Stimulated activated naive CD8-positive, alpha-beta T cell treated with anti-CD3 and anti-CD28 coated beads, Interleukin-15, amount 100 ng/mL, for 72 hours (primary cell): ENCODE results near the gene USP33.
A peak's percentile ranks its signal among the peaks of the same experiment; 100 is the strongest.
"Not testable (repeated sequence)": the region's sequence is repeated elsewhere in the genome, so short reads cannot be mapped to it uniquely, and the experiment has no call there.

Source experiments
- ATAC-seq: fragments of 150-1000 bp; cut with Tn5 transposase; 2 replicates; pipeline ENCODE4 v1.10.0; 2021; ENCODE audit warnings: mild to moderate bottlenecking, moderate library complexity
- DNase-seq, 2 donors: peaks; one replicate each; pipeline ENCODE4 v3.0.0; 2021 to 2022
- H3K27ac Mint-ChIP-seq, 2 donors: one replicate each; pipeline ENCODE4 v1.8.0; 2022; ENCODE audit warnings: mild to moderate bottlenecking in 2 of 2, mixed read lengths in 2 of 2, moderate library complexity in 2 of 2
- H3K27me3 Mint-ChIP-seq: one replicate; pipeline ENCODE4 v1.8.0; 2022; ENCODE audit warnings: mixed read lengths
- H3K4me1 Mint-ChIP-seq: one replicate; pipeline ENCODE4 v1.8.0; 2022; ENCODE audit warnings: mild to moderate bottlenecking, mixed read lengths
- H3K4me3 Mint-ChIP-seq, 2 donors: one replicate each; pipeline ENCODE4 v1.8.0; 2022; ENCODE audit warnings: mild to moderate bottlenecking in 2 of 2, mixed read lengths in 2 of 2, moderate library complexity in 1 of 2
- H3K9me3 Mint-ChIP-seq, 2 donors: one replicate each; pipeline ENCODE4 v1.8.0; 2022; ENCODE audit warnings: mixed read lengths in 2 of 2

Gene USP33

GRCh38 chr1:77757066-77757584 lies 2.5 kb downstream of the USP33 start:
- ATAC-seq (no peak), DNase-seq (no peak)
- H3K27ac Mint-ChIP-seq, result peak overlapping the region in 1 of 2 donors; percentile 13
- H3K9me3 Mint-ChIP-seq, result no peaks in the 10 kb centered on the region
- H3K27me3 Mint-ChIP-seq, result no peaks in the 10 kb centered on the region
- peak overlapping the region; percentile 44 to 52 for H3K4me3 Mint-ChIP-seq
- peaks cover 37% of the 10 kb centered on the region for H3K4me1 Mint-ChIP-seq

GRCh38 chr1:77756052-77756754 lies 3.4 kb downstream of the USP33 start:
- DNase-seq (no peak), ATAC-seq (no peak)
- peak overlapping the region; percentile 4 to 20 for H3K27ac Mint-ChIP-seq
- peak overlapping the region; percentile 11 to 52 for H3K4me3 Mint-ChIP-seq
- H3K4me1 Mint-ChIP-seq, result peaks cover 37% of the 10 kb centered on the region
- H3K27me3 Mint-ChIP-seq, result no peaks in the 10 kb centered on the region
- H3K9me3 Mint-ChIP-seq, result no peaks in the 10 kb centered on the region

- H3K9me3 Mint-ChIP-seq, H3K27me3 Mint-ChIP-seq, DNase-seq, ATAC-seq, H3K4me3 Mint-ChIP-seq, H3K27ac Mint-ChIP-seq: not testable (repeated sequence)
- peaks cover 52% of the 10 kb centered on the region for H3K4me1 Mint-ChIP-seq
Observed at GRCh38 chr1:77749489-77749888, 10.2 kb downstream of the USP33 start.

GRCh38 chr1:77744576-77744975 lies 15.1 kb downstream of the USP33 start:
- Mint-ChIP-seq H3K9me3 (no peaks in the 10 kb centered on the region), H3K4me1 (peaks cover 58% of the 10 kb centered on the region), H3K4me3 (no peak overlapping the region), H3K27ac (no peak overlapping the region), H3K27me3 (no peaks in the 10 kb centered on the region)
- no peak for ATAC-seq
- no peak for DNase-seq

- no peaks in the 10 kb centered on the region for H3K27me3 Mint-ChIP-seq
- H3K27ac Mint-ChIP-seq, result no peak overlapping the region
- H3K4me1 Mint-ChIP-seq, result peaks cover 39% of the 10 kb centered on the region
- no peak overlapping the region for H3K4me3 Mint-ChIP-seq
- no peak for ATAC-seq
- no peak for DNase-seq
- H3K9me3 Mint-ChIP-seq, result no peaks in the 10 kb centered on the region
Observed at GRCh38 chr1:77742011-77742555, 17.6 kb downstream of the USP33 start.

- no peaks in the 10 kb centered on the region for H3K9me3 Mint-ChIP-seq
Observed at GRCh38 chr1:77741316-77741715, 18.3 kb downstream of the USP33 start.

GRCh38 chr1:77739235-77739634 lies 20.4 kb downstream of the USP33 start:
- Mint-ChIP-seq H3K9me3 (no peaks in the 10 kb centered on the region), H3K27ac (no peak overlapping the region), H3K4me3 (no peak overlapping the region), H3K27me3 (no peaks in the 10 kb centered on the region), H3K4me1 (peaks cover 11% of the 10 kb centered on the region)
- no peak for DNase-seq
- ATAC-seq, result no peak

More at GRCh38 chr1:77741316-77741715, 18.3 kb downstream of the USP33 start:
- peaks cover 31% of the 10 kb centered on the region for H3K4me1 Mint-ChIP-seq
- ATAC-seq (no peak), DNase-seq (no peak)
- no peaks in the 10 kb centered on the region for H3K27me3 Mint-ChIP-seq
- peak overlapping the region in 1 of 2 donors; percentile 48 for H3K27ac Mint-ChIP-seq
- no peak overlapping the region for H3K4me3 Mint-ChIP-seq

GRCh38 chr1:77732090-77732489 lies 27.6 kb downstream of the USP33 start:
- ATAC-seq (no peak), DNase-seq (no peak)
- H3K9me3 Mint-ChIP-seq, result no peaks in the 10 kb centered on the region
- no peak overlapping the region for H3K27ac Mint-ChIP-seq
- H3K4me1 Mint-ChIP-seq, result no peaks in the 10 kb centered on the region
- H3K4me3 Mint-ChIP-seq, result no peak overlapping the region
- H3K27me3 Mint-ChIP-seq, result no peaks in the 10 kb centered on the region

- H3K27ac Mint-ChIP-seq, result no peak overlapping the region
Observed at GRCh38 chr1:77725706-77726105, 33.9 kb downstream of the USP33 start.

GRCh38 chr1:77718181-77718580 lies 41.5 kb downstream of the USP33 start:
- no peaks in the 10 kb centered on the region for H3K9me3 Mint-ChIP-seq

More at GRCh38 chr1:77725706-77726105, 33.9 kb downstream of the USP33 start:
- no peaks in the 10 kb centered on the region for H3K4me1 Mint-ChIP-seq
- DNase-seq (no peak), ATAC-seq (no peak)
- H3K27me3 Mint-ChIP-seq, result no peaks in the 10 kb centered on the region
- H3K9me3 Mint-ChIP-seq, result no peaks in the 10 kb centered on the region
- no peak overlapping the region for H3K4me3 Mint-ChIP-seq

GRCh38 chr1:77716065-77716464 lies 43.6 kb downstream of the USP33 start:
- Mint-ChIP-seq H3K4me1 (no peaks in the 10 kb centered on the region), H3K4me3 (no peak overlapping the region), H3K27me3 (no peaks in the 10 kb centered on the region), H3K27ac (no peak overlapping the region), H3K9me3 (no peaks in the 10 kb centered on the region)
- ATAC-seq (no peak), DNase-seq (no peak)

More at GRCh38 chr1:77718181-77718580, 41.5 kb downstream of the USP33 start:
- no peaks in the 10 kb centered on the region for H3K27me3 Mint-ChIP-seq
- no peak for ATAC-seq
- H3K4me1 Mint-ChIP-seq, result no peaks in the 10 kb centered on the region
- no peak overlapping the region for H3K27ac Mint-ChIP-seq
- H3K4me3 Mint-ChIP-seq, result no peak overlapping the region
- no peak for DNase-seq

GRCh38 chr1:77709727-77710126 lies 49.9 kb downstream of the USP33 start:
- Mint-ChIP-seq H3K27ac (no peak overlapping the region), H3K4me1 (no peaks in the 10 kb centered on the region), H3K4me3 (no peak overlapping the region), H3K27me3 (no peaks in the 10 kb centered on the region), H3K9me3 (no peaks in the 10 kb centered on the region)
- ATAC-seq, result no peak
- no peak for DNase-seq

- ATAC-seq (no peak), DNase-seq (no peak)
- Mint-ChIP-seq H3K27ac (no peak overlapping the region), H3K4me3 (no peak overlapping the region), H3K4me1 (no peaks in the 10 kb centered on the region), H3K9me3 (no peaks in the 10 kb centered on the region), H3K27me3 (no peaks in the 10 kb centered on the region)
Observed at GRCh38 chr1:77706321-77706720, 53.3 kb downstream of the USP33 start.

GRCh38 chr1:77704736-77705135 lies 54.9 kb downstream of the USP33 start:
- DNase-seq (no peak), ATAC-seq (no peak)
- Mint-ChIP-seq H3K27me3 (no peaks in the 10 kb centered on the region), H3K27ac (no peak overlapping the region), H3K4me1 (no peaks in the 10 kb centered on the region), H3K4me3 (no peak overlapping the region), H3K9me3 (no peaks in the 10 kb centered on the region)

GRCh38 chr1:77699673-77700072 lies 60.0 kb downstream of the USP33 start:
- H3K4me1 Mint-ChIP-seq, H3K4me3 Mint-ChIP-seq, DNase-seq, ATAC-seq, H3K9me3 Mint-ChIP-seq, H3K27me3 Mint-ChIP-seq: not testable (repeated sequence)
- H3K27ac Mint-ChIP-seq, result peak overlapping the region in 1 of 2 donors; percentile 59

- no peaks in the 10 kb centered on the region for H3K9me3 Mint-ChIP-seq
- H3K4me3 Mint-ChIP-seq, result no peak overlapping the region
- DNase-seq (no peak), ATAC-seq (no peak)
- H3K27me3 Mint-ChIP-seq, result no peaks in the 10 kb centered on the region
- H3K27ac Mint-ChIP-seq, result no peak overlapping the region
- no peaks in the 10 kb centered on the region for H3K4me1 Mint-ChIP-seq
Observed at GRCh38 chr1:77697441-77697840, 62.2 kb downstream of the USP33 start.
